HCT116 (cell line): ENCODE measurements around the gene THRAP3.

Experiments used
- EZH2 ChIP-seq: fragments of 200-600 bp; sonication (generic); IDR thresholded peaks from 2 replicates; pipeline ENCODE4 v1.6.1; 2017; ENCODE audit warnings: antibody characterized with exemption, mixed run types
- EZH2phosphoT487 ChIP-seq: fragments of 200-600 bp; IDR thresholded peaks from 2 replicates; pipeline ENCODE4 v1.6.1; 2018; ENCODE audit warnings: antibody characterized with exemption, borderline replicate concordance
- JUND ChIP-seq: IDR thresholded peaks from 2 replicates; pipeline ENCODE4 v1.6.1; 2012
- POLR2A ChIP-seq: IDR thresholded peaks from 2 replicates; pipeline ENCODE4 v1.7.0; 2011; ENCODE audit warnings: borderline replicate concordance; ENCODE audit not compliant: insufficient read depth, insufficient read length; ENCODE audit errors: extremely low read depth
- POLR2AphosphoS5 ChIP-seq: IDR thresholded peaks from 2 replicates; pipeline ENCODE4 v1.6.1; 2011; ENCODE audit warnings: mild to moderate bottlenecking, low read depth, low read length, moderate library complexity
- SP1 ChIP-seq: IDR thresholded peaks from 2 replicates; pipeline ENCODE4 v1.6.1; 2012; ENCODE audit warnings: low read depth
- TF ChIP-seq, protein P1 (sequence below), 3 experiments: fragments of 200-600 bp in 1 of 3; sonication (generic) in 1 of 3; IDR thresholded peaks in 2 of 3; conservative IDR thresholded peaks in 1 of 3; 2 replicates each; pipeline ENCODE4 v1.5.1; 2012 to 2017; ENCODE audit warnings: low read depth in 2 of 3, low read length in 2 of 3, antibody characterized with exemption in 1 of 3, borderline replicate concordance in 1 of 3, control low read depth in 1 of 3, mild to moderate bottlenecking in 1 of 3, mixed read lengths in 1 of 3, mixed run types in 1 of 3, moderate library complexity in 1 of 3; ENCODE audit not compliant: insufficient read depth in 1 of 3

DNA sequence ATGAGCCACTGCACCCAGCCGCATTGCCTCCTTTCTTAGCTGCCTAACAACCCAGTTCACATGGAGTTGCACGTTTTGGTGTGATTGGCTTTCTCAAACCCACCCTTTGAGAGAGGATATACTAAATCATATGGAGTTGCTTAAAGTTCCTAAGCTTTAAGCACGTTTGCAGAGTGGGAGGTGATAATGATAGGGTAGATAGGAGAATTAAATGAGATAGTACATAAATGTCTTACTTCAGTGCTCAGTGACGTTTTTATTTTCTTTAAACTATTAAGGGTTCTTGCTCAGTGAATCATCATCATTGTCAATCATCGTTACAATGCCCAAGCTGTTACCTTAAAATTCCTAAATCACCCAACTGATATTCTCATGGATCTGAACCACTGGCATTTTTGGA is 79.0 kb downstream of the THRAP3 start:
- TF ChIP-seq POLR2AphosphoS5 (no peak), JUND (no peak), POLR2A (no peak), EZH2 (no peak), EZH2phosphoT487 (no peak), SP1 (no peak)
- TF ChIP-seq, protein P1, sequence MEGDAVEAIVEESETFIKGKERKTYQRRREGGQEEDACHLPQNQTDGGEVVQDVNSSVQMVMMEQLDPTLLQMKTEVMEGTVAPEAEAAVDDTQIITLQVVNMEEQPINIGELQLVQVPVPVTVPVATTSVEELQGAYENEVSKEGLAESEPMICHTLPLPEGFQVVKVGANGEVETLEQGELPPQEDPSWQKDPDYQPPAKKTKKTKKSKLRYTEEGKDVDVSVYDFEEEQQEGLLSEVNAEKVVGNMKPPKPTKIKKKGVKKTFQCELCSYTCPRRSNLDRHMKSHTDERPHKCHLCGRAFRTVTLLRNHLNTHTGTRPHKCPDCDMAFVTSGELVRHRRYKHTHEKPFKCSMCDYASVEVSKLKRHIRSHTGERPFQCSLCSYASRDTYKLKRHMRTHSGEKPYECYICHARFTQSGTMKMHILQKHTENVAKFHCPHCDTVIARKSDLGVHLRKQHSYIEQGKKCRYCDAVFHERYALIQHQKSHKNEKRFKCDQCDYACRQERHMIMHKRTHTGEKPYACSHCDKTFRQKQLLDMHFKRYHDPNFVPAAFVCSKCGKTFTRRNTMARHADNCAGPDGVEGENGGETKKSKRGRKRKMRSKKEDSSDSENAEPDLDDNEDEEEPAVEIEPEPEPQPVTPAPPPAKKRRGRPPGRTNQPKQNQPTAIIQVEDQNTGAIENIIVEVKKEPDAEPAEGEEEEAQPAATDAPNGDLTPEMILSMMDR (IDR thresholded peaks at IDR 0.05 in 2 of 3, conservative IDR thresholded peaks at IDR 0.05 in 1 of 3; ENCODE audit: borderline replicate concordance in 1 of 3, insufficient read depth in 1 of 3, low read depth in 2 of 3, low read length in 2 of 3), result no peak
